GM10847 (cell line): ENCODE measurements around the gene PAPPA2.

ENCODE experiments used
- POLR2A ChIP-seq: IDR thresholded peaks from 2 replicates; pipeline ENCODE4 v1.6.1; 2011; ENCODE audit not compliant: insufficient read length; ENCODE audit errors: extremely low read depth

The PAPPA2 gene

DNA sequence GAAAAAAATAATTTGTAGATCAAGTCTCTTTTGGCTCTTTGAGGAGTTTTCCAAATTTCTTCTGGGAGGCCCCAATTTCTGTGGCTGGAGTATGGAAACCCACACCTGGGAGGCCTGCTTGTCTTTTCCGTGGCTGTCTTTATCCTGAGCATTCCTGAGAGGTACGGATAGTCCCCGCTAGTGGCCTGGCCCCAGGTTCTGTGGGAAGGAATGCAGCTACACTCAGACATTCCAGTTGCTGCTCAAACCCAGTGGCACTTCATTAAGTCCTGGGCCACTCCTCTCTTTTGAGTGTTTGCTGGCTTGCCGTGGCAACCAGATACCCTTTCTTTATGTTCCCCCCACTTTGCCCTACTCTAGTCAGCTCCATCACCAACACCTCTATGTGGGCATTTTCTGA is 391.1 kb downstream of the PAPPA2 start:
- TF ChIP-seq POLR2A: no peak

DNA sequence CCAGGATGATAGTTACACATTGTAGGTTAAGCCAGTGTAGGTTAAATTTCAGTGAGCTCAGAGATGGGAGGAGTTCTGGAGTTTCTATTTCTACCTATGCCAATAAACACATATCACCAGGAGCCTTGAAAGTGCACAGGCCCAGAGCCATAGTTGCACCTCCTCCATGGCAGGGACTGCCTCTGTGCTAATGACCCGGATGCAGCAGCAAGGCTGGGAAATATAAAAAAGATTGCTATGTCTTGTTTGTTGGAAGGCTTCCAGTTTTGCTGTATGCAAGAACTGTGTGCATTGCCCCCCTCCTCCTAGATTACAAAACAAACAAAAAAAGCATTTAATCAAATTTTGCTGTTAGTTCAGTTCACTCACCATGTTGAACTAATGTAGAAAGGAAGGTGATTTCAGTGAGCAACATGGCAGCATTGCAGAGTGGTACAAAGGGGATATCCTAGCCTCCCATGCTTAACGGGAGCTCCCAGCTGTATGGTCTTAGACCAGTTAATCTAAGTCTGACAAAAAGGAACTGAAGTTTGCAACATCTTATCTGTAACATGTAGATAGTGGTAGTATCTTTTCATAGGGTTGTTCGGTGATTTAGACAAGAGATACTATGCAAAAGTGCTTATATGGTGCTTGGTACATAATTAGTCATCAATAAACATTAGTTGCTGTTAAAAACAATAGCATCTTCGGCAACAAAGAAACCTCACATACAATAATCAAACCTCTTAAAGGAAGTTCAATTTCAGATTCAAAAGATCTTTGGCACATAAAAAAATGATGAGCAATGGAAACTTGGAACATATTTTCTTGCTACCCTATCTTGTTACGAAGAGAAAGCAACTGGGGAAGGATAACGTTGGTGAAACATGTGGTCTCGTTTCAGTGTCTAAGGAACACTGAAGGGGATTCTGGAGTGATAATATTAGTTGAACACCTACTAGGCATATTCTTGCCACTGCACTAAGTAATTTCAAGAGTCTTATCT is 392.1 kb downstream of the PAPPA2 start:
- TF ChIP-seq POLR2A: no peak

DNA sequence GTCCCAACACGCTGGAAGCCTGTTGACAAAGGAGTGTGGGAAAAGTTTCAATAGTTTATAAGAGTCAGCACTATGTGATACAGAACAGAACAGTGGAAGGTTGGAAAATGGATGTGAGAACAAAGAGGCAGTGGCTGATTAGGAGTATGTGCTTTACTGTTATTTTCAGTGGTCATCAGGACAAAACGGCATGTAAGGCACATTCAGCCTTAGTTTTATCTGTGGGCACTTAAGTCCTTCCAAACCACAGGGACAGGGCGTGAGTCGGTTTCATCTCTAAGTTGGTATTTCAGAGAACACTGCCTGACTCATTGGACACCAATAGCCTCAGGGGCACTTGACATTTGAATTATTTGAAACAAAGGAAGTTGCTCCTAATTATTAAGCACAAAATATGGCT is 394.7 kb downstream of the PAPPA2 start:
- TF ChIP-seq POLR2A: no peak

DNA sequence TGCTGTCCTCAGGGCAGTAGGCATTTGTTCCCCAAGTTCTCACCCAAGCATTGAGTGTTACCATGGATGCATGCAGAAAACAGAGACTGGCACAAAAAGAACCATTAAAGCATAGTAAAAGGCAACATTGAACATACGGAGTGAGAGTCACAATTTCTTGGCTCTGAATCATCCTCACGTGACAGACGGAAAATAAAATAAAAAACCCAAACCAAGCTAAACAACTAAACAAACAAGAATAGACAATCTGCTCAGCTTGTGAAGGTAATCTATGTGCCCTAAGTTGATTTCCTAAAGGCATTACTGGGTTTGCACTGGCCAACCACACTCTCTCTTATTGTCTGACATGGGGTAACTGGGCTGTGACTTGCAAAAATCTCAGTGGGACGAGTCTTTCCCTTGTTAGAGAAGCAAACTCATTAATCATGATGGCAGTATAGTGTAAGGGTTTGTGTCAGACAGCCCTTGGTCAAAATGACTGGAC is 395.5 kb downstream of the PAPPA2 start:
- no peak for TF ChIP-seq POLR2A

DNA sequence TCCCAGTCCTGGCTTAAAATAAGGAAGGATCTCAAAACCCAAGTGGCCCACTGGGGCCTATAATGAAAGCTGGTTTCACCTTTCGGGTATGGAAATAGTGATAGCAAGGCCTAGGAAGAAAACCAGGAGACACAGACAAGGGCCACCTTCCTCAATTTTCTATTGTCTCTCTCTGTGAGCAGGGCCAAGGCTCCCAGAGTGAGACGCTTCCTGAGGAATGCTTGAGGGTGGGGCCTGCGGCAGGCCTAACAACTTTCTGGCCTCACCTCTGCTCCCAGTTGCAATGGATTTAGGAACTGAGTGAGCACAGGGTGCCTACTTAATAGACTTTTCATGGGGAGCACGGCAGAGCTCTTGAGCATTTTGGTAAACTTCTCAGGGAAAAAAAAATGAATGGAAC is 400.6 kb downstream of the PAPPA2 start:
- TF ChIP-seq POLR2A: no peak

DNA sequence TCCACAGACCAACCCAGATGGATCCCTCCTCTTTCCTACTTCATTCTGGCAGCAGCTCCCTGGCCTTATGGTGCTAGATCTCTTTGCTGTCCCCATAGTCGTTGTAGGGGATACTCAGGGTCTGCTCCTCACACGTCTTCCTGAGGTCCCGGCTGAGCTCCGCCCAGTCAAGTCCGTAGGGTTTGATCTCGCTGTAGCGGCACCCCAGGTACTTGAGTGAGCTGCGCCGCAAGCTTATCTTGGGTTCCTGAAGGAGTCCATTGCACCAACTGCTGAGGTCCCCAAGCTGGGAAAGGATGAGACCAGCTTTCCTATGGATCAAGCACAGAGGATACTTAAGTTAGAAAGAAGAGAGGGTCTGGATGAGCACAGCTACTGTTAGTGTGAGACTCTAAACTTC is 401.2 kb downstream of the PAPPA2 start:
- no peak for TF ChIP-seq POLR2A

DNA sequence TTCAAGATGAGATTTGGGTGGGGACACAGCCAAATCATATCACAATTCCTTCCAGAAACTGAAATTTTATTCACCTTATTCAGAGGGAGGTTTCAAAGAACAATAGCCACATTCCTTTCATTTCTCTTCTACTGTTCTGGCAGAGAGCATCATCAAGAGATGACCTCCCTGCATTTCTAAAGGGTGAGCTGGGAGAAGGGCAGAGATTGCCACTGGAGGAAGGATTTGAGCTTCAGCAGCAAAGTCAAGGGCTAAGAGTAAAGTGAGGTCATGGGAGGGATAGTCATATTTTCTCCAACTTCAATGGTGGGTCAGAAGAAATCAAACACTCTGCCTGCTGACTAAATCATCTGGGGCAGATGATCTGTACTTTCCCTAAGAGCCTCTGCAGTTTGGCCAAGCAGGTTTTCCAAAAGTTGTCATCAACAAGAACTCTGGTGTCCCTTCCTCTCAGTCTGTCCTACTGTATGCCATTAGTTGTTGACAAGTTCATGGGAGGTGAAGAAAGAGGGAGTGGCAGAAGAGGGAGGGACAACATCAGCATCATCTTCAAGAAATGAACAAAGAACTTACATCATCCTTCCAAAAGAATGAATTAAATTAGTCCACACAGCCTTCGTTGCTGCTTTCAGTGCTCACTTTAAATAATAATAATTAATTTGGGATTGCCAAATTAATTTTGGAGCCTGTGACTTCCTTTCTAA is 403.2 kb downstream of the PAPPA2 start:
- no peak for TF ChIP-seq POLR2A

DNA sequence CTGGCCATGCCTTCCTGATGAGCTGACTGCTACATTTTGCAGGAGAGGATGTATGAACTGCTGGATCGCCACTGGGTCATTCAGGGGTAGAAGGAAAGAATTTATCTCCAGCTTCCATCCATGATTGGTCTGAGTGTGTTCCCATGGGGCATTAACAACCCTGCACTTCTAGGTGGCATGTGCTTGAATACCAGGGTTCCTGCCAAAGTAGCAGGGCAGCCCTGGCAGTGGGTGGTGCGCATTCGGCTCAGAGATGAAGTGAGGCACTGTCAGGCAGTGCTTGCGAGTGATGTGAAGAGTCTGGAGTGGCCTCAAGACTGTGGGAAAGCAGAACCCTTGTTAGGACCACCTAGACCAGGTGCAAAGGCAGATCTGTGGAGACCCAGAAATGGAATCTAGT is 406.6 kb downstream of the PAPPA2 start:
- no peak for TF ChIP-seq POLR2A

DNA sequence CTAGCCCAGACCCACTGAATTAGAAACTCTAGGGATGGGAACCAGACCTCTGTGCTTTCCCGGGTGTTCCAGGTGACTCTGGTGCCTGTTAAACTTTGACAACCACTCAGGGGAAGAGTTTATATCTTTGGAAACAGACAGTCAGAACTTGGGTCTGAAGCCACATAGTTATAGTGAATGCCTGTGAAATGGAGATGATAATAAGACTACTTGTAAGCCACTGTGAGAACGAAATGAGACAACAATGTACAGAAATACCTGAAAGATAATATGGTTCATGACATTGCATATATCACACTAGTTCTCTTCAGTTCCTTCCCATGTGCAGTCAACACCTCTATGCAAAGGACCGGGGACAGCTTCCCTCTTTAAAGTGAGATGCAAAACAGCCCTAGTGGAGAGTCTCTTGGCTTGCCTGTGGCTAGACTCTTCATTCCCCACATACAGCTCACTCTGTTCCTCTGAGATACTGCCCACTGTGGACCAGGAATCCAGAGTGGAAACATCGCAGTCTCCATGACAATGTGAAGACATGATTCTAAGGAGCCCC is 414.1 kb downstream of the PAPPA2 start:
- no peak for TF ChIP-seq POLR2A

DNA sequence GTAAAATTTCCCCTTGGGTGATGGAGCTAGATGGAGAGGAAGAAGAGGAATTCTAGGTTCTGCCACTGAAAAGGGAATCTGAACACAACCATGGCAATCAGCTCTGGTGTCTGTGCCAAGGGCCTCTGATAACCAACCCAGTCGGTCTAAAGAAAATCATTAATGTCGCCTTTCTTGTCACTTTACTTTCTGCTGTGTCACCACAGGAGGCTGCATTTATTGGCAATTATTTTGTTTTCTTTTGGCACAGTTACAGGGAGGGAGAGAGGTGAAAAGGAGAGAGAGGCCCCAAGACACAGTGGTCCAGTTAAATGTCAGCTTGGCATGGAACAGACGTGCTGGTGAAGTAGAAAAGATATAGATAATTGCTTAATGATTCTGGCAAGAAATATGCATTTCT is 414.6 kb downstream of the PAPPA2 start:
- TF ChIP-seq POLR2A: no peak

DNA sequence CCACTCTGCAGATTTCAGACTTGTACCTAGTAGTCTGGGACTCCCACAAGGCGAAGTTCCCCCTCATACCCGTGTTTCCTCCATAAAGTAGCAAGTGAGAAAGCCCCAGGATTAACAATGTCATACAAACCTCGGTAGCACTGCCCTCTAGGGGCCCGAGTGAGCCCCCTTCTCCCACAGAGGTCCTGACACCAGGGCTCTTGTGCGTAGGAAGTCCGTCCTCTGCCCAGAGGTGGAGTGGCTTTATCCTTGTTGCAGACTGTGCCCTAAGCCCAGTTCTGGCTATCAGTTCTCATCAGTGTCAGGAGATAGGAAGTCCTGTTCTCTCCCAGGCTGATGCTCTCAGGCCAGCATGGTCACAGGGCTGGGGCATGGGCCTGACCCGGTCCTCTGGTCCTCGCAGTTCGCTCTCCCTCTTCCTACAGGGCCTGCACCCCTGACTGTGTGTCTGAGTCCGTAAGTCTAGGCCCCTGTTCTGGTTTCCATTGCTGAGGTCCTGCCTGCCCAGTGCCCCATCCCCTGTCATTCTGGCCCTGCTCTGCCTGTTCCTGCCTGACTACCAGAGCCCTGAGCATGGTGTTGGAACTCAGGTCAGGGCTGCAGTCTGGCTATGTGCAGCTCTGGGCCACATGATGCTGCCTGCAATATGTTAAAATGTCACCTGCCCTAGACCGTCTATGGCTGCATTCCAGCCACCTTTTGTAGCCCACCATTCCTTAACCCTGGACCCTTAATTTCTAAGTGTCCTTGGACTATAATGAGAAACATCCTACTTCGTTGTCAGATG is 416.0 kb downstream of the PAPPA2 start:
- no peak for TF ChIP-seq POLR2A

DNA sequence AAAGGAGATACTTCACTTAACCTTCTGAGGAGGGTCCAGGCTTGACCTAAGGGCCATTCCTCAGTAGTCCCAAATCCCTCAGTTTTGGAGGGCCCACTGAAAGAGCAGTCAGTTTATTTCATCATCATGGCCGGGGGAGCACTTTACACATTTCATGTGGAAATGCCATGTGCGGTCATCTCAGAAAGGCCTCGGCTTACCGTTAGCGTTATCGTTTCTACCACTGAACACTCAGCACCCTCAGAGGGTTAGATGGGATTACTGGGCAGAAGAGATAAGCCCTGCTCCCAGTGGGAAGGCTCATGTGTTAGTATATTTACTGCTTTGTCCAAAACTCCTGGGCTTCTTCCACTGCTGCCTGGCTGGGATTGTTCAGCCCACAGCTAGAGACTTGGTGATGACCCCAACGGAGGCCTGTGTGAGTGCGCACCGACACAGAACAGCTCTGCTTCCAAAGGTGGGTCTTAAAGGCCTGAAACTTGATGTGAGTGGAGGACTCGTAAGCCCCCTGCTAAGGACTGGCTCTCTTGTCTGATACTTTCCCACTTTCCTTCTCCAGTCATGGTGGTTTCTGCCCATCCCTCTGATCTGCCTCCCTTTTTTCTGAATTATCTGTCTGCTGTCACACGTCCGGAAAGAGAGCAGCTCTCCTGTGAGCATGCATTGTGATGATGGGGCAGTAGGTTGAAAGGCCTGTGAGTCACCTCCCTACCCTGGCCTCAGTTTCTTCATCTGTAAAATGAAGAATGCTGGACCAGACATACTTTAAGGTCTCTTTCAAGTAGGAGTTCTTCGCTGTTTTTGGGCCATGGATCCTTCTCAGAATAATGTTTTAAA is 417.0 kb downstream of the PAPPA2 start:
- TF ChIP-seq POLR2A: no peak

DNA sequence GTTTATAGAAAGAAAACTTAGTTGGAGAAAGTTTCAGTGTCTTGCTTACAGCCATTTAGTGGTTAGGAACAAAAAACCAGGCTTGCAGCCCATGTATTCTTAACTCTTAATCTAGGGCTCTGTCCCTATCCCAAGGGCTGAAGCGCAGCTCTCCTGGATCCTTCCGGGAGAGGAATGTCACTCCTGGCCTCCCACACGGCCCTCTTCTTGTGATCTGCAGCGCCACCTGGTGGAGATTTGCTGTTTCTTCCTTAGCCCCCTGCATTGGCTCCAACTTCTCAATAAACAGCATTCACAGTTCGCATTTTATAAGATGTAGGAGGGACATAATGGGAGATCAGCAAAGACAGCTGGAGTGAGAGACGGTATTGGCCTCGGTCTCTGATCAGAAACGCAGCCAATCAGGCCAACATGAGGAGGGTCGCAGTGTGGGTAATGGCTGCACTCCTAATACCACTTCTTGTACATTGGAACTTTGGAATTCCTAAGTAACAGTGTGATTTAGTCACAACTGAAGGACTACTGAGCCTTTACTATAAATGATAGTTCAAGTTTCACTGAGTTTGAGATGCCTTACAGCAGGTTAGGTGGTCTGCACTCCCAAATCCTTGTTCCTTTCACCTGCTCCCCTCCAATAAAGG is 418.1 kb downstream of the PAPPA2 start:
- no peak for TF ChIP-seq POLR2A

DNA sequence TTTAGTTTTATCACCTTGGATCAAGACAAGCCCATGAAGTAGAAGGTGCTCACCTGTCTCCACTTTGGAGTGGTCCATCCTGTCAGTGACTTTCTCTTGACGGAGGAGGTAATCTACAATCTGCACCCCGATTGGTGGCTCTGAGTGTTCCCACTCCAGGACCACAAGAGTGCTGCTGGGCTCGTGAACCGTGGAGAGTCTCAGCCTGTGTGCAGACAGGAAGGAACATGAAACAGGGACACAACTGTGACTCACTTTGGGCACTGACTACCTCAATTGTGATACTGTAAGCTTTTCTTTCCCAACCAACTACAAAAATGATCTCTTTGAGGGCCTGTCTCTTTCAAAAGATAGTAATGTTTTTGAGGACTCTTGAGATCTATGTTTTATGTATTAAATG is 421.3 kb downstream of the PAPPA2 start:
- no peak for TF ChIP-seq POLR2A

DNA sequence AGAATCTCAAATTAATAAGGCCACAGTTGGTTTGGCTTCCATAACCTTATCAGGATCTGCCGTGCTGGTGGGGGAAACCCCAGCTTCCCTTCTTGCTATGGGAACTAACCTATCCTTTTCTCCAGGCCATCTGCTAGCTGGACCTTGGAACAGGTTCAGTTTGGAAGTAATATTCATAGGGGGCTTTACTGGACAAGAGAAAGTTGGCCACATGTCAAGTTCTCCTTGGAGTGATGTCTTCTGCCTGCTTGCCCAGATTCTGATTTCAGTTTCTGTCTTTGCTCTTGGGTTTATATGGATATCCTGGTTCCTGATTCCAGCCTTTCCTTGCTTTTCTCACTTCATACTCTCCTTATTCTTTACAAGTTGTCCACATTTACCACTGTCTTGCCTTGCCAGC is 421.9 kb downstream of the PAPPA2 start:
- TF ChIP-seq POLR2A: no peak
